HG03354 (cell line): ENCODE measurements around the gene MKLN1.
"Not testable (repeated sequence)": the region's sequence is repeated elsewhere in the genome, so short reads cannot be mapped to it uniquely, and the experiment has no call there.

ENCODE experiments used
- ATAC-seq: cut with Tn5 transposase; IDR thresholded peaks from one replicate; pipeline ENCODE4 v1.9.1; 2021; ENCODE audit warnings: mild to moderate bottlenecking; ENCODE audit not compliant: unreplicated experiment, poor library complexity, severe bottlenecking

Gene MKLN1

DNA sequence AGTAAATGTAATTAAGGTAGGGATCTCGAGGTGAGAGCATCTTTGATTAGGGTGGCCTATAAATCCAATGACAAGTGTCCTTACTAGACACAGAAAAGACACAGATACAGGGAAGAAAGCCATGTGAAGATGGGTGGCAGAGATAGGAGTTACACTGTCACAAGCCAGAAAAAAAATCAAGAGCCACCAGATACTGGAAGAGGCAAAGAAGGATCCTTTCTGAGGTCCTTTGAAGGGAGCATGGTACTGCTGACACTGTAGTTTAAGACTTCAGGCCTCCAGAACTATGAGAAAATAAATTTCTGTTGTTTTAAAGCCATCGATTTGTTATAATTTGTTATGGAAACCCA is 56.6 kb downstream of the MKLN1 start:
- no peak for ATAC-seq

DNA sequence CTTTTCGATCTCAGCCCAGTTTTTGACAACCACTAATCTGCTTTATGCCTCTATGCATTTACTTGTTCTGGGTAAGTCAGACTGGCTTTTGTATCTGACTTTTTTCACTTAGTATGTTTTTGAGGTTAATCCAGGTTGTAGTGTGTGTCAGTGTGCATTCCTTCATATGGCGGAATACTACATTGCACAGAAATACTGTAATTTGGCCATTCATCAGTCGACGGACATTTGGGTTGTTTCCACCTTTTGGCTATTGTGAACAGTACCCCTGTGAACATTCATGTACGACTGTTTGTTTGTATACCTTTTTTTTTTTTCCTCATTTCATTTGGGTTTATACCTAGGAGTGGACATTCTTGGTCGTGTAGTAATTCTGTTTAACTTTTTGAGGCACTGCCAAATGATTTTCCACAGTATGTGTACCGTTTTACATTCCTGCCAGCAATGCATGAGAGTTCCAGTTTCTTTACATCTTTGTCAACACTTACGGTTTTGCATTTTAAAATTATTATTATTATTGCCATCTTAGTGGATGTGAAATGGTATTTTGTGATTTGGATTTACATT is 57.4 kb downstream of the MKLN1 start:
- ATAC-seq, result no peak

- no peak for ATAC-seq
Observed at GRCh38 chr7:131388126-131388525, 60.5 kb downstream of the MKLN1 start.

DNA sequence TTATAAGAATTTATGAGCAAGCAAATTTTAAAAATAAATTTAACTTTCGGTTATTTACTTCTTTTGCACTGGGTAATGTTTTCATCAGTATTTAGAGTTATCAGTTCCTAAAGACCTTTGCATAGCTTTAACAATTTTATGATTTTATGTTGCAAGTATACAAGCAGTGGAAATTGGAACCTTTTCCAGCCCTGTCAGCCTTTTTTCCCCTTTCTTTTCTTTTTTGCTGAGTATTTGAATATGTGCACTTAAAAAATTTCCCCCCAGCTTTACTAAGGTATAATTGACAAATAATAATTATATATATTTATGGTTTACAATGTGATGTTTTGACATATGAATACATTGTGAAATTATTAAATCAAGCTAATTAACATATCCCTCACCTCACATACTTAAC is 62.6 kb downstream of the MKLN1 start:
- no peak for ATAC-seq

GRCh38 chr7:131391145-131391544 is 63.5 kb downstream of the MKLN1 start:
- ATAC-seq, result no peak

DNA sequence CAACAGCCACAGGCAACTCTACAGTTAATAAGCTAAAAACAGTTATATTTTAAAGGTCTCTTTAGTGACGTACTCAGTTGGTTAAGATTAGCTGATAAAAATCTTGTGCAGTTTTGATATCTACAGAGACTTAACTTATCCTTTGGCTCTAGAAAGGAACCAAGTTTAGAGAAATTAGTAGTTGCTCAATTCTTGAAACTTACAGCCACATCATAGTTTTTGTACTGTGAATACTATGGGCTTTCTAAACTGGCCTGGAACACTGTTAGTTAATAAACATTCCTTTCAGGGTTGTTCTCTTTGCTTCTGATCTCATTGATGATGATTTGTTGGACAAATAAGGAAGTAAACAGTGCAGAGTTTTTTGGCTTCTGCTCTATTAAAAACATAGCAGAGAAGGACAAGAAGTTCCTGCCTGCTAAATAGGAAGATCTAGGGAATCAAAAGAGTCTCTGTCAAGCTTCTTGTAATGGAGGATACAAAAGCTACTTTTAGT is 73.1 kb downstream of the MKLN1 start:
- no peak for ATAC-seq

GRCh38 chr7:131401194-131401593 is 73.5 kb downstream of the MKLN1 start:
- no peak for ATAC-seq

DNA sequence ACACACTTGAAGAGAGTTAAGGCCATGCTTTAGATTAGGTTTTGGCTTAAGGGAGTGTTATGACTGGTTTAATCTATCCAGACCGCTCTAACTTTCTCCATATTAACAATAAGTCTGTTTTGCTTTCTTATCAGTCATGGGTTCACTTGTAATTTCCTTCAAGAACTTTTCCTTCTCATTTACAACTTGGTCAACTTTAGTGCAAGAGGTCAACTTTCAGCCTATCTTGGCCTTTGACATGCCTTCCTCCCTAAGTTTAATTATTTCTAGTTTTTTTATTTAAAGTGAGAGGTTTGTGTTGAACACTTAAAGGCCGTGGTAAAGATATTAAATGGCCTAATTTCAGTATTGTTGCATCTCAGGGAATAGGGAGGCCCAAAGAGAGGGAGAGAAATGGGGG is 75.6 kb downstream of the MKLN1 start:
- ATAC-seq, result no peak

DNA sequence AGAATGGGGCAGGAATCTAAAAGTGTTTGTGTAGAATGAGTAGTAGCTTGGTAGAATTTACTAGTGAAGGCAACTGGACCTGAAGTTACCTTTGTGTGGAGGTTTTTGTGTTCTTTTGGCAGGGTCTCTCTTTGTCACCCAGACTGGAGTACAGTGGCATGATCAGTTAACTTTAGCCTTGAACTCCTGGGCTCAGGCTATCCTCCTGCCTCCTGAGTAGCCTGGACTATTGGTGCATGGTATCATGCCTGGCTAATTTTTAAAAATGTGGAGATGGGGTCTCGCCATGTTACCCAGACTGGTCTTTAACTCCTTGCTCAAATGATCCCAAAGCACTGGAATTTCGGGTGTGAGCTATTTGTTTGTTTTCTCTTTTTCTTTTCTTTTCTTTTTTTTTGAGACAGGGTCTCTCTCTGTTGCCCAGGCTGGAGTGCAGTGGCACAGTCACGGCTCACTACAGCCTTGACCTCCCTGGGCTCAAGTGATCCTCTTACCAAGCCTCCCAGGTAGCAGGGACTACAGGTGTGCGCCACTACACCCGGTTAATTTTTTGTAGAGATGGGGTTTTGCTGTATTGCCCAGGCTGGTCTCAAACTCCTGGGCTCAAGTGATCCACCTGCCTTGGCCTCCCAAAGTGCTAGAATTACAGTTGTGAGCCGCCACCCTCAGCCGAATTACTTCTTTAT is 76.7 kb downstream of the MKLN1 start:
- ATAC-seq, result no peak

DNA sequence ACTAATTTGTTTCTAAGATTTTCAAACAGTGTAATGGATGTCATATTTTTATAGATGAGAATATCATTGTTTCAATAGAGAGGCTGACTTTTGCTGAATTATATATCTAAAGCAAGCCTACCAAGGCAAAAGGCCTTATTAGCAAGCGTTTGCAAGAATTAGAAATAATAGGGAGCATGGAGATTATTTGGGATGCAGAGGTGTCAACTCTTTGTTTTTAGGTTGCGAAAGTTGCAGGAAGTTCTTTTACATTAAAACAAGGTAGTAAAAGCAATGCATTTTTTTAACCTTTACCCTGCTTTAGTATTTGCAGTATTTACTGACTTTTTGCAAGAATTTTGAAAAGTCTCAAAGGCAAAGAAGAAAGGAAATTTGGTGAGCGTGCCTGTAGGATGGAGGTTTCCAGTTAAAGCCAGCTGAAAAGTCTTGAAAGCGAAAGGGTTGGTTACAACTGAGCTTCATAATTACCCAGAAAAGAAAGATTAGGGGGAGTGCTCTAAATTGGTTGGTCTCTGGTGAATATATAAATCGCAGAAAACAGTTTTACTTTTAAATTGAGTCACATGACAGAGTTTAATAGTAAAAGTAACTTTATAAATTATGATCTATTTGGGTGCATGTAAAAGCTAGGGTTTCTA is 81.6 kb downstream of the MKLN1 start:
- ATAC-seq, result no peak

DNA sequence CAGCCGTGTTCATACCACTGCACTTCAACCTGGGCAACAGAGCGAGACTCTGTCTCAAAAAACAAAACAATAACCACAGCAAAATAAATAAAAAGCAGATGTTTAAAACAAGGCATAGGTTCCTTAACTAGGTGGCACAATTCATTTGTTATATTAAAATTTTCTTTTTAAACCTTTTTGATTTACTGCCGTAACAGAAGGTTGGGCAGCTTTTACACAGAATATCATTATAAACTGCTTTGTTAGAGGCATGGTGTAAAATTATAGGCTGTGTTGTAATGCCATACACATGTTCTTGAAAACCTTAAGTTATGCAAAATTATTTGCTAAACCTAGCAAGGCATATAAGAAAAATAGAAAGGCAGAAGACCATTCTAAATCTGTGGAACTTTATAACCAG is 84.4 kb downstream of the MKLN1 start:
- no peak for ATAC-seq

GRCh38 chr7:131413711-131414110 is 86.0 kb downstream of the MKLN1 start:
- no peak for ATAC-seq

DNA sequence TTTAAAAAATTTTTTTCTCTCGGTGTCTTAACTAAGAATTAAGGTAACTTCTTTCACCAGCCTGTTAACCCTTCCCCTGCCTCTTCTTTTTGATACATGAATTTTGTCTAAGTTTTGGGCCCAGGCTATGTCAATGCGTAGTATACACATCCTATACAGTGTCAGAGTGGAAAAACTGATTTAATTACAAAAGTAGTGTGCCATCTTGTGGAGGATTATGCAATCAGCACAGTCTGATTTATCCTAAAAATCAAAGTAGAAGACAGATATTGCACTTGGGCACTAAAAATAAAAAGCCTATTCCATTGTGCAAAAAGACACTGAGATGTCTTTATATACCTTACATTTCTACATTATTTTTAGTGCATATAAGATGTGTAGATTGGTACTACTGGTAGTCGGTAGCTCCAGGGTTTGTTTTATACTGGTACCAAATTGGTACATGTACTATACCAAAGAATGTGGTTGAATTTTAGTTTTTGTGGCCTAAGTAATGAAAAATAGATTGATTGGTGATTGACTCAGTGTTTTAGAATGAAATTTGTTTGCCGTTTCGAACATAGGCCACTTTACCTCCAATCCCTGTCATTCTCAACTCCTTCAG is 96.6 kb downstream of the MKLN1 start:
- no peak for ATAC-seq

DNA sequence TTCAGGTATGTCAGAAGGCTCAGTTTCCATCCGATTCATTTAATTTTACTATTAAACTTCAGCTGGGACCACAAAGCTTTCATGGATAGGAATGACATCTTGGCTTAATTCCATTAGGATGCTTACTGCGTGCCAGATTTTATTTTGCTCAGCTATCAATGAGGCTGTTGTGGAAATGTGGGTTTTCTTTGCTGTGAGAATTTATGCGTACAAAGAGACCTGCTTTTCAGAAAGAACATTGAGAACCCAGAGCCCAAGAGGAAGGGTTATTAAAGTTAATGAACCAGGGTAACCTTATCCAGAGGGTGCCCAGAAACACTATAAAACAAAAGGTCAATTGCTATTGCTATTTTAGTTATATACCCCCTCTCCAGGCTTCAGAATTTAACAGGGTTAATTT is 98.3 kb downstream of the MKLN1 start:
- no peak for ATAC-seq

DNA sequence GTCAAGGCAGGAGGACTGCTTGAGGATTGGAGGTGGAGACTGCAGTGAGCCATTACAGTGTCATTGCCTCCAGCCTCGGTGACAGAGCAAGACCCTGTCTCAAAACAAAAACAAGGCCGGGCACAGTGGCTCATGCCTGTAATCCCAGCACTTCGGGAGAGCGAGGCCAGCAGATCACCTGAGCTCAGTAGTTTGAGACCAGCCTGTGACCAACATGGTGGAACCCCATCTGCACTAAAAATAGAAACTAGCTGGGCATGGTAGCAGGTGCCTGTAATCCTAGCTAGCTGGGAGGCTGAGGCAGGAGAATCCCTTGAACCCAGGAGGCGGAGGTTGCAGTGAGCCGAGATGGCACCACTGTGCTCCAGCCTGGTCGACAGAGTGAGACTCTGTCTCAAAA is 103.2 kb downstream of the MKLN1 start:
- ATAC-seq, result not testable (repeated sequence)

GRCh38 chr7:131431289-131431688 is 103.6 kb downstream of the MKLN1 start:
- ATAC-seq, result no peak

DNA sequence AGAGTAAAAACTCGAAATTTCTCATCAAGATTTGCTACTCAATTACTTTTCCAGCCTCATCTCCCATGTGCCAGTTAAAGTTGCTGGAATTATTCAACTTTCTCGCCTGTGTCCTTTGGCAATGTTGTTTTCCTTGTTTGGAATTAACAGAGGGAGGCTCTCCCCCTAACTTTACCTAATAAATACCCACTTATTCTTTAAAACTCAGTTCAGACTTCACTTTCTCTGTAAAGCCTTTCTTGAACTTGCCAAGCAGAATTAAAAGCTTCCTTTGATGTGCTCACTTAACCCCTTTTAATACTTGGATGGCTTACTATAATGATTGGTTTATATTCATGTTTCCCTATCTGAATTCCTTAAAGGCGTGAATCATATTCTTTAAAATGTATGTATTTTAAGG is 104.1 kb downstream of the MKLN1 start:
- ATAC-seq, result no peak

GRCh38 chr7:131436384-131436783 is 108.7 kb downstream of the MKLN1 start:
- ATAC-seq, result no peak

GRCh38 chr7:131438969-131439368 is 111.3 kb downstream of the MKLN1 start:
- no peak for ATAC-seq

DNA sequence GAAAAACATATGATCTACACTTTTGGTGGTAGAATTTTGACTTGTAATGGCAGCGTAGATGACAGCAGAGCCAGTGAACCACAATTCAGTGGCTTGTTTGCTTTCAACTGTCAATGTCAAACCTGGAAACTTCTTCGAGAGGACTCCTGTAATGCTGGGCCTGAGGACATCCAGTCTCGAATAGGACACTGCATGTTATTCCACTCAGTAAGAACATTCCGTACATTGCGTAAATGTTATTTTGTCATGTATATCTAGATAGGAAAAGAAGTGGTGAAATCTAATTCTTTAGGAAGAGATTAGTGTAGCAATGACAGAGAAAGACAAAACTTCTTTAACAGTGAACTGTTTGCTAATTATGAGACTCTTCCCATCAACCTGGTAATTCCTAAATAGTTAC is 115.8 kb downstream of the MKLN1 start:
- ATAC-seq, result no peak

DNA sequence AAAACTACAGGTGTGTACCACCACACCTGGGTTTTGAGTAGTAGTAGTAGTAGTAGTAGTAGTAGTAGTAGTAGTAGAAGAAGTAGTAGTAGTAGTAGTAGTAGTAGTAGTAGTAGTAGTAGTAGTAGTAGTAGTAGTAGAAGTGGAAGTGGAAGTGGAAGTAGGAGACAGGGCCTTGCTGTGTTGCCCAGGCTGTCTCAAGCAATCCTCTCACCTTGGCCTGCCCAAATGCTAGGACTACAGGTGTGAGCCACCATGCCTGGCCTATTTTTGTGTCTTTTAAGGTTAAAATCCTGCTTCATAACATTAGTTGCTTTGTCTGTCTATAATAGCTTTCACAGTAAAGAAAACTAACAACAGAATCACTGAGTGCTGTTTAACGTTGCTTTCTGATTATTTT is 117.0 kb downstream of the MKLN1 start:
- no peak for ATAC-seq
